Stimulated activated memory B cell treated with anti-CD40 and anti-IgM and Interleukin-4, amounts not matched to agents 10 μg/mL and 1 μg/mL and 100 μg/mL, for 72 hours (primary cell): ENCODE data around the gene IL17B.

Experiments used
- ATAC-seq: fragments of 150-1000 bp; cut with Tn5 transposase; 2 replicates; pipeline ENCODE4 v1.10.0; 2021
- H3K27ac Mint-ChIP-seq: one replicate; pipeline ENCODE4 v1.8.0; 2022; ENCODE audit warnings: mild to moderate bottlenecking, mixed read lengths
- H3K27me3 Mint-ChIP-seq: one replicate; pipeline ENCODE4 v1.8.0; 2022; ENCODE audit warnings: mixed read lengths
- H3K36me3 Mint-ChIP-seq: one replicate; pipeline ENCODE4 v1.8.0; 2022; ENCODE audit warnings: mixed read lengths
- H3K4me1 Mint-ChIP-seq: one replicate; pipeline ENCODE4 v1.8.0; 2022; ENCODE audit warnings: mixed read lengths
- H3K4me3 Mint-ChIP-seq: one replicate; pipeline ENCODE4 v1.8.0; 2022; ENCODE audit warnings: mild to moderate bottlenecking, moderate library complexity, mixed read lengths
- H3K9me3 Mint-ChIP-seq: one replicate; pipeline ENCODE4 v1.8.0; 2022; ENCODE audit warnings: mixed read lengths

Gene IL17B

DNA sequence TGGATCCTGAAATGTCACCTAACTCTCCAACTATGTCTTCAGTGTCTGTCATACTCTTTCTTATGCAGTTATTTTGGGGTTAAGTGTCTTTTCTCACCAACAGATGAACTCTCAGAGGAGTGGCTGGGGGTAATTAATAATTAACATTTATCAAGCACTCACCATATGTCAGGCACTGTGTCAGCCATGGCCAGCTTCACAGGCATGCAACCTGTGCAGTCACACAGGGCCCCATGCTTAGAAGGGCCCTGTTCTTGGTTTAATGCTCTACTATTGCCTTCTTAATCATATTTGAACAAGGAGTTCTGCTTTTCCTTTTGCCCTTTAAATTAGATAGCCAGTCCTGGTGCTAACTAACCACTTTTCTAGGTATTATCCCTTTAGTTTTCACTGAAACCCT lies 37.2 kb downstream of the IL17B start:
- Mint-ChIP-seq H3K4me1 (peaks cover 15% of the 10 kb centered on the region), H3K9me3 (no peaks in the 10 kb centered on the region), H3K27me3 (no peaks in the 10 kb centered on the region), H3K4me3 (no peak overlapping the region), H3K27ac (no peak overlapping the region), H3K36me3 (no peaks in the 10 kb centered on the region)
- ATAC-seq: no peak

DNA sequence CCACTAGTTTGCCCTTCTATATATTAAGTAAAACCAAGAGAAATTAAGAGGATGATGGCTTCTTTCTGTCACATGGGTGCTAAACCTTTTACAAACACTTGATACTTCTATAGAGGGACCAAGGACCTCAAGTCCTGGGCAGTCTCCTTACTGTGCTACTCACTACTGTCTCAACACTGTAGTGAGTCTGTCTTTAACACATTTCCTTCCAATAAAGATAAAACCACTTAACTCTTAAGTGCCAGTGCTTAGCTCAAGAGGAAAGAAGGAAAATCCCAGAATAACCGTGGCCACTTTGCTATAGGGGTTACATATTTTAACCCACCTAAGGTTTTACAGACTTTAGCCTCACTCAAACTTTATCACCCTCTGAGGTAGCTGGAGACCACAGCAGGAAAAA lies 38.2 kb downstream of the IL17B start:
- H3K4me1 Mint-ChIP-seq: peaks cover 9% of the 10 kb centered on the region
- no peaks in the 10 kb centered on the region for H3K9me3 Mint-ChIP-seq
- no peak overlapping the region for H3K4me3 Mint-ChIP-seq
- no peak overlapping the region for H3K27ac Mint-ChIP-seq
- no peak for ATAC-seq
- no peaks in the 10 kb centered on the region for H3K27me3 Mint-ChIP-seq
- H3K36me3 Mint-ChIP-seq: no peaks in the 10 kb centered on the region

DNA sequence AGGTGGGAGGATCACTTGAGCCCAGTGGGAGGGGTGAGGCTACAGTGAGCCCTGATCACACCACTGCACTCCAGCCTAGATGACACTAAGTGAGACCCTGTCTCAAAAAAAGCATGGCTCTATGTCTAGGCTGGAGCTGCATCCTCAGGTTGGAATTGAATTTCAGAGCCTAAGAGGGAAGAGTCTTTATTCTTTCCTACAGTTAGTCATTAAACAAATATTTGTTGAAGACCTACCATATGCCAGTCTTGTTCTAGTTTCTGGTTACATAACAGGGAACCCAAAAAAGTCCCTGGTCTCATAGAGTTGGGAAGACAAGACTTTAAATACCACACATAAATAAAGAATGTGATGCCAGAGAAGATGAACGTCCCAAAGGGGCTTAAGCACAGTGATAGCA lies 40.7 kb downstream of the IL17B start:
- Mint-ChIP-seq H3K9me3 (no peaks in the 10 kb centered on the region), H3K27ac (no peak overlapping the region), H3K4me1 (no peaks in the 10 kb centered on the region), H3K27me3 (no peaks in the 10 kb centered on the region), H3K4me3 (no peak overlapping the region), H3K36me3 (no peaks in the 10 kb centered on the region)
- ATAC-seq: no peak

DNA sequence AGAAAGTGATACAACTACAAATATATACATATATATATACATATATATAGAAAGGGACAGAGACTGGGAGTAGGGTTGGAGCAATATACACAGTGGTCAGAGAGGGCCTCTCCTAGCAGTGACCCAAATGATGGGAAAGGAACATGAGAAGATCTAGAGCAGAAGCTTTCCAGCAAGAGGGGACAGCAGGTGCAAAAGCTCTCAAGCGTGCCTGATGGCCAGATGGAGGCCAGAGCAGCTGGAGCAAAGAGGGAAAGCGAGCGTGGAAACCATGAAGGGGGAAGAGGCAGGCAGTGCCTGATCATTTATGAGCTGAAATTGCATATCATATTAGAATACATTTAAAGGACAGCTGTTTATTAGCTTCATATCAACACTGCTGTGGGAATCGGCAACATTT lies 41.4 kb downstream of the IL17B start:
- H3K36me3 Mint-ChIP-seq: no peaks in the 10 kb centered on the region
- no peaks in the 10 kb centered on the region for H3K27me3 Mint-ChIP-seq
- no peaks in the 10 kb centered on the region for H3K9me3 Mint-ChIP-seq
- no peak overlapping the region for H3K4me3 Mint-ChIP-seq
- no peak for ATAC-seq
- H3K27ac Mint-ChIP-seq: no peak overlapping the region
- no peaks in the 10 kb centered on the region for H3K4me1 Mint-ChIP-seq

DNA sequence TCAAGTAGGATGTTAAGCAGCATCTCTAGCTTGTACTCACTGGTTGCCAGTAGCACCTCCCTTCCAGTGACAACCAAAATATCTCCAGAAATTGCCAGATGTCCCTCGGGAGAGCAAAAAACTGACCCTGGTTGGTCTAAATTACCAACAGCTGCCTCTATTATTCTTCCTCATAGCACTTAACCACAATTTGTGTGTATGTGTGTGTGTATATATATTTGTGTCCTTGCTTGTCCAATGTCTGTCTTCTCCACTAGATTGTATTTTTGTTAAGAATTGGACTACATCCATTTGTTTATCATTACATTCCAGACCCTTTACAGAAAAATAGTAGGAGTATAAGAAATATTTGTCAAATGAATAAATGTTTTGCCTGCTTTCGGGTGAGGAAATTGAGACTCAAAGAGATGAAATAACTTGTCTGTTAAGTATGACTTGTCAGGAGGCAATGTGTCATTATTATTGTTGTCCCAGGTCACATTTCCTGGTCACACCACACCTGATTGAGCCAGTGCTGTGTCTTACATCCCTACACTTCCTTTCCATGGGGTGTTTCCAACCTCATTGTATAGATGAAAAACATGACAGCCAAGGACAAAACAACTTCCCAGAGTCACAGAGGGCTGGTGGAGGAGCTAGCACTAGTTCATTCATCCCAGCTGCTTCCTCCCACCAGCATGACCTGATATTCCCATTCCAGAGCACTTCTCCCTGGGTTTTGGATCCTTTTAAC lies 45.2 kb downstream of the IL17B start:
- H3K27ac Mint-ChIP-seq: no peak overlapping the region
- H3K4me3 Mint-ChIP-seq: no peak overlapping the region
- ATAC-seq: no peak
- no peaks in the 10 kb centered on the region for H3K36me3 Mint-ChIP-seq
- no peaks in the 10 kb centered on the region for H3K27me3 Mint-ChIP-seq
- H3K4me1 Mint-ChIP-seq: no peaks in the 10 kb centered on the region
- no peaks in the 10 kb centered on the region for H3K9me3 Mint-ChIP-seq

DNA sequence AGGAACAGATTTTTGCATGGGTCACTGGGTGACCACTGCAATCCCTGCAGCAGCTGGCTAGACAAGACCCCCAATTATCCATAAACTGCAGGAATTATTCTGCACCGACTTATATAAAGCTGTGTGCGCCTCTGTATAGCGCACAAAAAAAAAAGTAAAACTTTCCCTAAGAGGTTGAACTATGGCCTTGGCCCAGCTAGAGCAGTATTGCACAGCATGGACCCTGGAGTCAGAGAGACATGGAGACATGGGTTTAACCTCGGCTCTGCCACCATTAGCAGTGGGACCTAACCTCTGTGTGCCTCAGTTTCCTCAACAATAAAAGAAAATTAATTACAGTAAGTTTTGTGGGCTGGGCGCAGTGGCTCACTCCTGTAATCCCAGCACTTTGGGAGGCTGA lies 50.9 kb downstream of the IL17B start:
- H3K4me1 Mint-ChIP-seq: no peaks in the 10 kb centered on the region
- H3K36me3 Mint-ChIP-seq: no peaks in the 10 kb centered on the region
- no peak for ATAC-seq
- no peaks in the 10 kb centered on the region for H3K27me3 Mint-ChIP-seq
- H3K9me3 Mint-ChIP-seq: no peaks in the 10 kb centered on the region
- H3K27ac Mint-ChIP-seq: no peak overlapping the region
- no peak overlapping the region for H3K4me3 Mint-ChIP-seq

DNA sequence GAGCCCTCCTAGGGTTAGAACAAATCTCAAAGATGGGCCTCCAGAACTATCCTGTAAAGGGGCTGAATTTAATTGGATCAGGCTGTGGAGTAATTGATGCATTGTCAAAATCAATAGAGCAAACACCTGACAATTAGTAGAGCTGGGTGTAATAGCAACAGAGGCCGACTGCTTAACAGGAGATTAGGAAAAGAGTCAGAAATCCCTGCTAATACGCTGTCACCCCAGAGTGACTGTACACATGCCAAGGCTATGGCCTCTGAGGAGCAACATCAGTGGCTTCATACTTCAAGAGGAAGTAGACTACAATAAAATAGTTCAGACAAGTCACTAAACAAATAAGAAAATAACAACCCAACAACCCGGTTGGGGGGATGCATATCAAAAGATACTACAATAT lies 52.5 kb downstream of the IL17B start:
- H3K27me3 Mint-ChIP-seq: no peaks in the 10 kb centered on the region
- H3K4me3 Mint-ChIP-seq: no peak overlapping the region
- no peaks in the 10 kb centered on the region for H3K9me3 Mint-ChIP-seq
- no peak for ATAC-seq
- H3K4me1 Mint-ChIP-seq: no peaks in the 10 kb centered on the region
- no peaks in the 10 kb centered on the region for H3K36me3 Mint-ChIP-seq
- no peak overlapping the region for H3K27ac Mint-ChIP-seq

DNA sequence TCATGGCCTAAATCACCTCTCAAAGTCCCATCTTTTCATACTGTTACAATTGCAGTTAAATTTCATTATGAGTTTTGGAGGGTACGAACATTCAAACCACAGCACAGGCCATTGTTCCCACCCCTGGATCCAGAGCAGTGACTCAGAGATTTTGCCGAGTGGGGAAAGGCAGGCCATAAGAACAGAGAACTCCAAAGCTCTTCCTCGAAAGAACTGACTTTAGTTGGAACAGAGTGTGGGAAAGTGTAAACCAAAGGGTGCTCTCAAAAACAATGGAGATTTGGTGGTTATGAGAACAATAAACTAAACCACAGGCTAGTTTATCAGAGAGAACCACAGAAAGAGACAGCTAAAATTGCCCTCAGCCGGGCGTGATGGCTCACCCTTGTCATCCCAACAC lies 53.2 kb downstream of the IL17B start:
- Mint-ChIP-seq H3K9me3 (no peaks in the 10 kb centered on the region), H3K27ac (no peak overlapping the region), H3K4me1 (no peaks in the 10 kb centered on the region), H3K4me3 (no peak overlapping the region), H3K27me3 (no peaks in the 10 kb centered on the region), H3K36me3 (no peaks in the 10 kb centered on the region)
- no peak for ATAC-seq

DNA sequence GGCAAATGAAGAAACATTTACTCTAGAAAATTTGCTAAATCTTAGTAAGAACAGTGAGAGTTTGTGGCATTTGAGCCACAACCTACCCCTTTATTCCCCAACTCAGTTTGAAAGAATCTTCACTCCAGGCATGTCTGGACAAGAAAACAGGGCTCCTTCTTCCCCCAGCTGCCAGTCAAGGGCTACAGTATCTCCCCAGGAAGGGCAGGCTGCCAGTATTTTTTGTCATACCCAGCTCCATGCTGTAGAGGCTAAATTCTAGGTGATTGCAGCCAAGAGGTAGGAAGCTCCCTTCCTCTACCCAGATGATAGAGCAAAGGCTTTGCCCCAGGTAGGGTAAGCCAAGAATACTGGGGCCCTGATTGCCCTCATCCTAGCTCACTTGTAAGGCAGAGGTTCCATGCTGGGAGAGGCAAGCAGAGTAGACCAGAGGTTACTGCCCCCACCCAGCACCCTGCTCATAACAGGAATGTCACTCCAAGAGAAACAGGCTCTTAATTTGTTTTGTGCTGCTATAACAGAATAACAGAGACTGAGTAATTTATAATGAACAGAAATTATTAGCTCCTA lies 53.8 kb downstream of the IL17B start:
- ATAC-seq: no peak
- H3K27ac Mint-ChIP-seq: no peak overlapping the region

DNA sequence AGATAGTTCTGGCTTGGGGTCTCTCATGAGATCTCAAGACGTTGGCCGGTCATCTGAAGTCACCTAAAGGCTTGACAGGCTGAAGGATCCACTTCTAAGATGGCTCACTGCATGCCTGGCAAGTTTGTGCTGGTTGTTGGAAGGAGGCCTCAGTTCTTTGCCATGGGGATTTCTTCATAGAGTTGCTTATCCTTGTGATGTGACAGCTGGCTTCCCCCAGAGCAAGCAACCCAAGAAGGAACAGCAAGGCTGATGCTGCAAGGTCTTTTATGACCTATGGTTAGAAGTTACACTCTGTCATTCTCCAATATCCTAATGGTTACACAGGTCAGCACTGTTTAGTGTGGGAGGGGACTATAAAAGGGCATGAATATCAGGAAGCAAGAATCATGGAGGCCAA lies 54.5 kb downstream of the IL17B start:
- Mint-ChIP-seq H3K9me3 (no peaks in the 10 kb centered on the region), H3K4me3 (no peak overlapping the region), H3K27ac (no peak overlapping the region), H3K4me1 (no peaks in the 10 kb centered on the region), H3K36me3 (no peaks in the 10 kb centered on the region), H3K27me3 (no peaks in the 10 kb centered on the region)
- no peak for ATAC-seq

More for the DNA sequence above, 53.8 kb downstream of the IL17B start:
- H3K27me3 Mint-ChIP-seq: no peaks in the 10 kb centered on the region
- no peaks in the 10 kb centered on the region for H3K4me1 Mint-ChIP-seq
- no peaks in the 10 kb centered on the region for H3K9me3 Mint-ChIP-seq
- H3K4me3 Mint-ChIP-seq: no peak overlapping the region
- H3K36me3 Mint-ChIP-seq: no peaks in the 10 kb centered on the region
